GM12873 (cell line): Measurements from ENCODE around the gene CMTM5.

Source experiments
- CTCF ChIP-seq: IDR thresholded peaks from 2 replicates; pipeline ENCODE4 v1.5.1; 2012; ENCODE audit warnings: low read depth, mild to moderate bottlenecking, moderate library complexity, low read length, control low read depth; ENCODE audit not compliant: insufficient read depth; ENCODE audit errors: missing control alignments

CMTM5 gene

GRCh38 chr14:23387916-23388882, 11.4 kb downstream of the CMTM5 start:
- TF ChIP-seq CTCF: no peak

- no peak for TF ChIP-seq CTCF
Observed at GRCh38 chr14:23388996-23389395, 12.2 kb downstream of the CMTM5 start.

GRCh38 chr14:23389396-23389795, 12.6 kb downstream of the CMTM5 start:
- no peak for TF ChIP-seq CTCF

- TF ChIP-seq CTCF: no peak
Observed at GRCh38 chr14:23392613-23393012, 15.8 kb downstream of the CMTM5 start.

GRCh38 chr14:23396126-23396525, 19.3 kb downstream of the CMTM5 start:
- TF ChIP-seq CTCF: no peak

- no peak for TF ChIP-seq CTCF
Observed at GRCh38 chr14:23396781-23397407, 20.0 kb downstream of the CMTM5 start.

- TF ChIP-seq CTCF: no peak
Observed at GRCh38 chr14:23398348-23398747, 21.5 kb downstream of the CMTM5 start.
